ENCODE results near the gene OSM.

GRCh38 chr22:30247974-30248373 is 18.7 kb downstream of the OSM start:
- no peak for TF ChIP-seq CTCF (IDR thresholded peaks at IDR 0.05)
- no peak for TF ChIP-seq POLR2A (IDR thresholded peaks at IDR 0.05)
